PFSK-1 (cell line): ENCODE results near the gene SLC1A7.

Experiments used
- FOXP2 ChIP-seq: optimal IDR thresholded peaks from 2 replicates; pipeline ENCODE3; 2011; ENCODE audit warnings: borderline replicate concordance, control low read depth, inconsistent platforms; ENCODE audit not compliant: insufficient read depth; ENCODE audit errors: extremely low read length, extremely low read depth
- POLR2AphosphoS5 ChIP-seq: IDR thresholded peaks from 2 replicates; pipeline ENCODE4 v1.6.1; 2012; ENCODE audit warnings: low read depth, mild to moderate bottlenecking, control low read depth, low read length, moderate library complexity
- SIN3A ChIP-seq: IDR thresholded peaks from 2 replicates; pipeline ENCODE4 v1.6.1; 2012; ENCODE audit warnings: mild to moderate bottlenecking, low read length, moderate library complexity, borderline replicate concordance; ENCODE audit not compliant: insufficient read depth
- TAF1 ChIP-seq: IDR thresholded peaks from 2 replicates; pipeline ENCODE4 v1.6.1; 2012; ENCODE audit warnings: low read length, control low read depth, borderline replicate concordance; ENCODE audit not compliant: insufficient read depth
- TF ChIP-seq, protein P1 (sequence below), 2 experiments: IDR thresholded peaks; 2 replicates each; pipeline versions ENCODE4 v1.6.1 to v1.8.0; 2011 to 2012; ENCODE audit warnings: low read depth in 2 of 2, low read length in 2 of 2, control low read depth in 1 of 2, inconsistent platforms in 1 of 2, mild to moderate bottlenecking in 1 of 2, moderate library complexity in 1 of 2; ENCODE audit not compliant: insufficient read depth in 1 of 2

Gene SLC1A7

DNA sequence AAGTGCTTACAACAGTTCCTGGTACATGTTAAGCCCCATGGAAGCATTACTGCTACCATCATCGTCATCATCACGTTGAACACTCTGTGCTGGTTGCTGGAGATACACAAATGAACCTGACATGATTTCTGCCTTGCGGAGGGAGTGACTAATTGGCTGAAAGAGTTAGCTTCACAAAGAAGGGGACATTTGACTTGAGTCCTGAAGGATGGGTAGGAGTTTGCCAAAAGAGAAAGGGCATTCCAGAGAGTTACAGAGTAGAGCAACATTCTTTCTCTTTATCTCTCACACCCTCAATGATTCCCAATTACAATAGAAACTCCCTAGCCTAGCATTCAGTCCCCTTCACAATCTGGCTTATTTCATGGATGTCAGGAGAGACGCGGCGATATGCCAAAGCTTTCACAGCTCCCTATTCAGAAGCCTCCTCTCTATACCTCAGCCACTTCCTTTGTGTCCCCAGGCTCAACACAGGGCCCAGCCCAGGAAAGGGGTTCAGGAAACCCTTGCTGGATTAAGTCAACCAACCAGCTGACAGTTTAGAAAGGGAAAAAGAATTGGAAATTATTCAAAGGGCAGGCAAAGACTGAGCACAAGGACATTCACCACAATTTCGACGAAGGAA is 38.0 kb downstream of the SLC1A7 start:
- no peak for TF ChIP-seq SIN3A
- no peak for TF ChIP-seq FOXP2
- no peak for TF ChIP-seq POLR2AphosphoS5
- no peak for TF ChIP-seq TAF1
- TF ChIP-seq, protein P1, sequence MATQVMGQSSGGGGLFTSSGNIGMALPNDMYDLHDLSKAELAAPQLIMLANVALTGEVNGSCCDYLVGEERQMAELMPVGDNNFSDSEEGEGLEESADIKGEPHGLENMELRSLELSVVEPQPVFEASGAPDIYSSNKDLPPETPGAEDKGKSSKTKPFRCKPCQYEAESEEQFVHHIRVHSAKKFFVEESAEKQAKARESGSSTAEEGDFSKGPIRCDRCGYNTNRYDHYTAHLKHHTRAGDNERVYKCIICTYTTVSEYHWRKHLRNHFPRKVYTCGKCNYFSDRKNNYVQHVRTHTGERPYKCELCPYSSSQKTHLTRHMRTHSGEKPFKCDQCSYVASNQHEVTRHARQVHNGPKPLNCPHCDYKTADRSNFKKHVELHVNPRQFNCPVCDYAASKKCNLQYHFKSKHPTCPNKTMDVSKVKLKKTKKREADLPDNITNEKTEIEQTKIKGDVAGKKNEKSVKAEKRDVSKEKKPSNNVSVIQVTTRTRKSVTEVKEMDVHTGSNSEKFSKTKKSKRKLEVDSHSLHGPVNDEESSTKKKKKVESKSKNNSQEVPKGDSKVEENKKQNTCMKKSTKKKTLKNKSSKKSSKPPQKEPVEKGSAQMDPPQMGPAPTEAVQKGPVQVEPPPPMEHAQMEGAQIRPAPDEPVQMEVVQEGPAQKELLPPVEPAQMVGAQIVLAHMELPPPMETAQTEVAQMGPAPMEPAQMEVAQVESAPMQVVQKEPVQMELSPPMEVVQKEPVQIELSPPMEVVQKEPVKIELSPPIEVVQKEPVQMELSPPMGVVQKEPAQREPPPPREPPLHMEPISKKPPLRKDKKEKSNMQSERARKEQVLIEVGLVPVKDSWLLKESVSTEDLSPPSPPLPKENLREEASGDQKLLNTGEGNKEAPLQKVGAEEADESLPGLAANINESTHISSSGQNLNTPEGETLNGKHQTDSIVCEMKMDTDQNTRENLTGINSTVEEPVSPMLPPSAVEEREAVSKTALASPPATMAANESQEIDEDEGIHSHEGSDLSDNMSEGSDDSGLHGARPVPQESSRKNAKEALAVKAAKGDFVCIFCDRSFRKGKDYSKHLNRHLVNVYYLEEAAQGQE (IDR thresholded peaks at IDR 0.05; ENCODE audit: insufficient read depth in 1 of 2, low read depth in 2 of 2, low read length in 2 of 2), result no peak

DNA sequence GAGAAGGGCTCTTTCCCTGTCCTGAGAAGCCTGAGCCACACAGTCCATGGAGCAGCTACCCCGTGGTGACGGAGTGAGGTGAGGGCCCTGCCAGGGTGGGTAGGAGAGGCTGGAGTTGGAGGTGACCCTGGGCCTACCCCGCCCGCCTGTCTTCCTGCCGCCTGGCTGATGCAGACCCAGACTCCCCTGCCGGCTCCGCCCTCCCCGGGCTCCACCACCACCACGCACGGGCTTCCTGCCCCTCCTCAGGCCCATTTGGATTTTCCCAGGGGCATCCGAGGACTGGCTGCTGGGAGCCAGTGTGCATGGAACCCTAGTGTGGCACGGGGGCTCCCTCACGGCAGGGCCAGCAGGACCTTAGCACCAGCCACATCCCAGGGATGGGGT is 47.9 kb downstream of the SLC1A7 start:
- TF ChIP-seq TAF1, result no peak
- TF ChIP-seq, protein P1 (IDR thresholded peaks at IDR 0.05; ENCODE audit: insufficient read depth in 1 of 2, low read depth in 2 of 2, low read length in 2 of 2), result no peak

DNA sequence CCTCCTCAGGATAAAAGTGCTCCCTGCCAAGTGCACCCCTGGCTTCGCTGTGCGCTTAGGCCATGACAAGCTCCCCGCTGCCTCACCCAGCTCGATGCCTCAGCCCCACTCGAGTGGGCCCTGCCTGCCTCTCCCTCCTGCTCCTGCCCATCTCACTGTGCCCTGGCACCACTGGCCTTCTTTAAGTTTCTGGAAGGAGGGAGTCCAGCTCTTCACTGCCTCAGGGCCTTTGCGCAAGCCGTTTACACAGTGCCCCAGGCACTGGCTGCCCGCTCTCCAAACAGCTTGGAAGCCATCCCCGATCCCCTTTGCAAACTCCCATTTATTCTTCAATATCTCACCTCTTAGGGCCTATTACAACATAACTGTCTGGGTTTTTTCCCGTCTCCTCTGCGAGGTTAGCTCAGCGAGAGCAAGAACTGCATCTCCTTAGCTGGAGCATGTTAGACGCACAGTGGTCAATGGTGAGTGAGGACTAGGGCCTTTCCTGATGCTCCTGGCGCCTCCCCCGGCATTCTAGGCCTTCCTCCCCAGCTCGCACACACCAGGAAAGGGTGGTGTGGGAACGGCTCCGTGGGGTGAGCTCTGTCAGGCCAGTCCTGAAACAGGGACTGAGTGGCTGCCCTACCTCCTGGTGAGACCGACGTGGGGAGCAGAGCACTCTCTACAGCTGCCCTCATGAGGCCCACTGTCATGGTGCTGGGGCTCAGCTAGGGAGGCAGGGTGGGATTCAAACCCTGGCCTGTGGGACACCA is 48.5 kb downstream of the SLC1A7 start:
- TF ChIP-seq TAF1 (no peak), SIN3A (no peak), FOXP2 (no peak), POLR2AphosphoS5 (no peak)
- TF ChIP-seq, protein P1 (IDR thresholded peaks at IDR 0.05; ENCODE audit: insufficient read depth in 1 of 2, low read depth in 2 of 2, low read length in 2 of 2), result no peak

DNA sequence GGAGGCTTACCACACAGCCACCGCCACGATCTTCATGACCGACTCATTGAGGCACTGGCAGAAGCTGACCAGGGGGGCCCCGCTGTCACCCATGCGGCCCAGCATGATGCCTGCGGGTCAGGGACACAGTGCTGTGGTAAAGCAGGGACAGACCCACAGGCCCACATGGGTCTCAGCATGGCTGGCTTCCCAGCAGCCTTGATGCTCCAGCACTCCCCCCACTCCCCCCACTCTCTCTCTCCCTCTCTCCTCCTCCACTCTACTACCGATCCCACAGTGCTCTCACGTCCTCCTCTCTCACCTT is 49.0 kb downstream of the SLC1A7 start:
- TF ChIP-seq POLR2AphosphoS5 (no peak), FOXP2 (no peak), SIN3A (no peak), TAF1 (no peak)
- TF ChIP-seq, protein P1 (IDR thresholded peaks at IDR 0.05; ENCODE audit: insufficient read depth in 1 of 2, low read depth in 2 of 2, low read length in 2 of 2), result no peak
